Anterior cingulate cortex (tissue), 58 donors: Measurements from ENCODE around the gene OR2T2.
A peak's percentile ranks its signal among the peaks of the same experiment; 100 is the strongest.
"Not testable (repeated sequence)": the region's sequence is repeated elsewhere in the genome, so short reads cannot be mapped to it uniquely, and the experiment has no call there.

Experiments
- DNase-seq, 58 donors: peaks; one replicate each; lab custom pipeline; 2025; lab: John Stamatoyannopoulos, UW

OR2T2 gene

GRCh38 chr1:248445399-248445798, at the start of gene OR2T2:
Gene OR2T2, plus strand, starts transcription at chr1:248445637. Its CDS starts 7,161 bp downstream, at chr1:248452798.
- DNase-seq, result not testable (repeated sequence)

- DNase-seq, result no peak
These were observed 42.7 kb upstream of the OR2T2 start, which contains the start of gene OR2T1 for GRCh38 chr1:248402748-248403147. Gene OR2T1, plus strand, starts transcription at chr1:248403048. Its CDS starts 3,100 bp downstream, at chr1:248406148.

DNA sequence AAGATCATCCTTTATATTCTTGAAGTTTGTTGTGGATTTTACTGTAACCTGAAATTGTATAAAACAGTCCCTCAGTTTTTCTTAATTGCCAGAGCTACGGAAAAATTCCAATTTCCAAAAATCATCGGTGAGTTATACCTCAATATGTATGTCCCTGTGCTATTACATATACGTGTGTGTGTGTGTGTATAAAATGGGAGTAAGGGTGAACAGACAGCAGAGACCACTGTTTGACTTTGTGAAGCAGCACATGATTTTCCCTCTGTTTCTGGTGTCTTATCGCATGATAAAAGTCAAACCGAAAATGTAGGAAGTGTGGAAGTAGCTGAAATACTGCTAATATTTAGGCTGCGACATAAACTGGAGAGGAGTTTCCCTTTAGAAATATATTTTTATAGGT, 41.4 kb upstream of the OR2T2 start:
- DNase-seq, result peak in 22 of 58 donors; percentile 2 to 79 (median 38)

DNA sequence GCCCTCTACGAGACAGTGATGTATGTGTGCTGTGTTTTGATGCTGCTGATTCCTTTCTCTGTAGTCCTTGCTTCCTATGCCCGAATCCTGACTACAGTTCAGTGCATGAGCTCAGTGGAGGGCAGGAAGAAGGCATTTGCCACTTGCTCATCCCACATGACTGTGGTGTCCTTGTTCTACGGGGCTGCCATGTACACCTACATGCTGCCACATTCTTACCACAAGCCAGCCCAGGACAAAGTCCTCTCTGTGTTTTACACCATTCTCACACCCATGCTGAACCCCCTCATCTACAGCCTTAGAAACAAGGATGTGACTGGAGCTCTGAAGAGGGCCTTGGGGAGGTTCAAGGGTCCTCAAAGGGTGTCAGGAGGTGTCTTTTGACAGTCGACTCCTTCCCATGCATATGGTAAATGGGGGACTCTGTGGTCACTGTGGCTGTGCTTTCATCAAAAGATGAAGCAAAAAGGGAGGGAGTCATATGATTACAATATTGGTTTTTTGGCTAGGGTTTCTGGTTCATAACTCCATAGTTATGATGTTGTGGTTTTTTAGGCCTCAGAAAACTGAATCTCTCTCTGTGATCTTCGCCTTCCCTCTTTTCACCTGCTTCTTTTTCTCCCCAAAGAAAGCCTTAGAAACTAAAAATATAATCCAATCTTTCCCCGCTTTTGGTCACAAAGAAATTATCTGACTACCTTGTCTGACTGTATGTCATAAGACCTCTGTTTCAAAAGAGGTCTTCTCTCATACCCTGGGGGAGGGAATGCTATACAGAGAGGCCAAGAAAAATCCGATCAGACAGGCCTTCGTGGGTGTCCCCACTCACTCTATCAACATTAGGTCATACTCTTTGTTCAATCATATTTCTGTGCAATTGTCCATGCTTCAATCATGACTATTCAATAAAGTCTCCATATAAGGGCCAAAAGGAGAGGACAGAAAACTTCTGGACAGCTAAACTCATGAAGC, 38.4 kb upstream of the OR2T2 start:
- DNase-seq, result no peak

GRCh38 chr1:248416226-248416625, 29.2 kb upstream of the OR2T2 start:
- no peak for DNase-seq

- no peak for DNase-seq
These were observed 27.6 kb upstream of the OR2T2 start for GRCh38 chr1:248417854-248418253.

DNA sequence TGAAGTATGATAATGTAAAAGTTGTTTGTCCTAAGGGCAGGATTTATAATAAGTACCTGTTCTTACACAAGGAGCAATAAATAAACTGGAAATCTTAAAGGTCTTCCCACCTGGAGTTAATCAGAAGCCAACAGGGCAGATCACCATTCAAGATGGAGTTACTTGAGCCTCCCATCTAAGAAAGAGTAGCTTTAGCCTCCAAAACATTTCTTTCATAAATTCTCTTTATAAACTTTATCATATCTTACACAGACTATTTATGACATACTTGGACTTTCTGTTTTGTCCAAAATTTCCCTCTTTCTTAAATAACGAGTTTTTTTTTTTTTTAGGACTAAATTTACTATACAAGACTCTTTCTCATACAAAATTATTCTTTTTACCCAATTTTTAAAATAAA, 24.1 kb upstream of the OR2T2 start:
- DNase-seq, result no peak

DNA sequence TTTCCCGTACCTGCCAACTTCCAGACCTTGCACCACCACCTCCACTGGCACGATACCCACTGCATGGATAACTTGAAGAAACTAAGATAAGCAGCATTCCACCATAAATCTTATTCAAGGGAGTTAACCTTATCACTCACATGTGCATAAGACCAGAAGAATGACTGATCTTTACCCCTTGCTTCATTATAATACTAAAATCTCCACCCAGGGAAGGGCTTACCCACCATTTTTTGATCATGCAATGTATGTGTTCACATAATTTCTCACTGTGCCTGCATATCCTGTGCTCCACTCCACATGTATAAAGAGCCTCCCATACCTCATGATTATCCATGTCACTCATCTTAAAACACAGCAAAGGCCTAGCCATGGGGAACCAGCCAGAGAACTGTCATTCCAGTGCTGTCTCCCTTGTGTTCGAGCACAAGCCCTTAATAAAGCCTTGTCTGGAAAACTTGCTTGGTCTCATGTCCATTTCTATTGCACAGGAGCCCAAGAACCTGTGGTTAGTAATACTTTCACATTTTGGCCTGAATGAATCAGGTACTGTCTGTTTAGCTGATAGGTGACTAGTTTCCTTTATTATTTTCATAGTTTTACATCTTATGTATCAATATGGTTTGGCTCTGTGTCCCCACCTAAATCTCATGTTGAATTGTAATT, 17.8 kb upstream of the OR2T2 start:
- DNase-seq, result not testable (repeated sequence)

DNA sequence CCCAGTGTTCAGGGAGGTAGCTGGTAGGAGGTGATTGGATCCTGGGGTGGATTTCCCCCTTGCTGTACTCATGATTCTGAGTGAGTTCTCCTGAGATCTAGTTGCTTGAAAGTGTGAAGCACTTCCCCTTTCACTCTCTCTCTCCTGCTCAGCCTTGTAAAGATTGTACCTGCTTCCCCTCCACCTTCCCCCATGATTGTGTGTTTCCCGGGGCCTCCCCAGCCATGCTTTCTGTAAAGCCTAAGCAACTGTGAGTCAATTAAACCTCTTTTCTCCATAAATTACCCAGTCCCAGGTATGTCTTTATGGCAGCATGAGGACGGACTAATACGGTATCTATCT, 17.3 kb upstream of the OR2T2 start:
- DNase-seq, result not testable (repeated sequence)

DNA sequence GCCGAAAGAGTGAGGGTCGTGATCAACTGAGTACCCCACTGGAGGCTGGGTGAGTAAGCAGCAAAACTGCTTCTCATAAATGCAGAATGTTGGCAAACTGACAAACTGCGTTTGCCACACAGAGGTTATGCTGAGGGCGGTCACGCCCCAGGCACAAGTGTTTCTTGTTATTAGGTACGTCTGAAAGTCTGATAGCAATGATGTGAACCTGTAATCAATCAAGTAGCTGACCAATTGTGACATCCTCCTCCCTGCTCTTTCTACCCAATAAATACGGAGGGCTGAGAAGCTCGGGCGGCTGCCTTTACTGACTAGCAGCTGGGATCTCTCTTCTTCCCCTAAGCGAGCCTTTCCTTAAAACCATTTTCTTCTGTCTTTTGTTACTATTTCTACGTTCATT, 13.8 kb upstream of the OR2T2 start:
- DNase-seq, result not testable (repeated sequence)

DNA sequence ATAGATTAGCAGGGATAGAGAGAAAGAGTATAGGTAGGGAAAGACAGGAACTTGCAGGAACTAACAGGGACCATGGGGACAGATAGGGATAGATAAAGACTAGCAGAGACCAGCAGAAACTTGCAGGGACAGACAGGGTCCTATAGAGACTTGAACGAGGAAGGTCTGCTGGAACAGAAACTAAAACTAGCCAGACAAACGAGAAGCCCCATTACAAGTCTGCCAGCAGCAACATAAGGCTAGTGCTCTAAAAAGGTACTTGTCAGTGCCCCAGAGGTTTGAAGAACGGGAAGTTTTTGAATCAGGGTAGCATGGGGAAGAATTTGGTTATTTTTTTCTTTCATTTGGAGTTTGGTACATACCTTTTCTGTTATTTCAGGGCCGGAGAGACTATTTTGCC, 13.2 kb upstream of the OR2T2 start:
- not testable (repeated sequence) for DNase-seq

- not testable (repeated sequence) for DNase-seq
These were observed 11.5 kb upstream of the OR2T2 start for GRCh38 chr1:248433811-248434415.

DNA sequence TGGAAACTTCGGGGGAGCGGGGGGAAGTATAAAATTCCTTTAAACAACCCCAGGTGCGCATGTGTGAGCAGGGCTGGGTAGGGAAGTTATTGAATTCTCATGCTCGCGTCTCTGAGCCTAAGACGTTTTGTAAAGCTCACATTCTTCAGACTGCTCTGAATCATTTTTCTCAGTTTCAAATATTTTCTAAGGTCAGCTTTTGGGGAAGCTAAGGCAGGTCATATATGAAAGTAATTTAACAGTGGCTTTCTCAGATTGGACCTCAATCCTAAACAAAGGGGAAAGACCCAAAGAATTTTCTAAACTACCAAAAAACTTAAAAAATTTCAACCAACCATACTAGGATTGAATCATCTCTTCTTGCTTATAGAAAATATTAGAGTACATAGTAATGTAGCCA, 10.5 kb upstream of the OR2T2 start:
- not testable (repeated sequence) for DNase-seq

DNA sequence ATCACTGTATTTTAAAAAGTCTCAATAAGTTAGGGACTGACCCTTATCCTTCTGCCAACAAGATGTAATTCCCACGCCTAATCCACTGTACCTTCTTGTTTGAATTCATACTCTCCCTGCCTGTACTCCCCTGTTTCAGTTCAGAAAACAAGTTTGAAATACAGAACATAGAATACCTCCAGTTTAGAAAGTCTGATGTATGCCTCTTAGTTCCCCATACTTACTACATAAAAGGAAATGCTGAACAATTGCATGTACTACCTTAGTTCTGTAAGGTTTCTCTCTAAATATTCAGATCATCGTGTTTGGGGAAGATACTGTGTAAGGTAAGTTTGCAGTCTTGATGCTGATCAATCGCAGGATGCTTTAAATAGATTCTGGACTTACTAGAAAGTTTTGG, 9.1 kb upstream of the OR2T2 start:
- not testable (repeated sequence) for DNase-seq

GRCh38 chr1:248438668-248439067, 6.8 kb upstream of the OR2T2 start:
- not testable (repeated sequence) for DNase-seq

- not testable (repeated sequence) for DNase-seq
These were observed 6.2 kb upstream of the OR2T2 start for GRCh38 chr1:248439283-248439682.

DNA sequence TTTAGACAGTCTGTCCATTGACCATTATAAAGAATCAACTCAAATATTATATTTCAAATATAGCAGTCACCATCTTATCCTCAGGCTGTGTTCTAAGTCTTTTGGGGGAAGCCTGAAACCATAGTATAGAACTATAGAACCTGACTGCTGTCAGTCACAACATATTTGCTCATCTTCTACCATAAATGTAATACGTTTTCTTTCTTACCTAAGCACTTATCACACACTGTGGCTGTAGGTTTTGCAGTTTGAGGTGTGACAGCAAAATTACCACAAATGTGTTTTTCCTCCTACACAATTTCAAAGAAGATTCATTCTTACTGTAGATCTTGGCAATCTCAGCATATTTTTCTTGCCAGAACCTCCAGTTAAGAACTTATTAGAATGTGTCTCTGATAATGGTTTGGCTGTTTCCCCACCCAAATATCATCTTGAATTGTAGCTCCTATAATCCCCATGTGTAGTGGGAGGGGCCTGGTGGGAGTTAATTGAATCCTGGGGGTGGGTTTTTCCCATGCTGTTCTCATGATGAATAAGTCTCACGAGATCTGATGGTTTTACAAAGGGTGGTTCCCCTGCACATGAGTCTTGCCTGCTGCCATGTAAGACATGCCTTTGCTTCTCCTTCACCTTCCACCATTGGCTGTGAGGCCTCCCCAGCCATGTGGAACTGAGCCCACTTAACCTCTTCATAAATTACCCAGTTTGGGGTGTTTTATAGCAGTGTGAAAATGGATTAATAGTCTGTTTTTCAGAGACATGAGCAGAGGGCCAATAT, 2.7 kb upstream of the OR2T2 start:
- DNase-seq, result not testable (repeated sequence)

GRCh38 chr1:248444603-248445002, 834 bp upstream of the OR2T2 start:
- DNase-seq, result not testable (repeated sequence)

DNA sequence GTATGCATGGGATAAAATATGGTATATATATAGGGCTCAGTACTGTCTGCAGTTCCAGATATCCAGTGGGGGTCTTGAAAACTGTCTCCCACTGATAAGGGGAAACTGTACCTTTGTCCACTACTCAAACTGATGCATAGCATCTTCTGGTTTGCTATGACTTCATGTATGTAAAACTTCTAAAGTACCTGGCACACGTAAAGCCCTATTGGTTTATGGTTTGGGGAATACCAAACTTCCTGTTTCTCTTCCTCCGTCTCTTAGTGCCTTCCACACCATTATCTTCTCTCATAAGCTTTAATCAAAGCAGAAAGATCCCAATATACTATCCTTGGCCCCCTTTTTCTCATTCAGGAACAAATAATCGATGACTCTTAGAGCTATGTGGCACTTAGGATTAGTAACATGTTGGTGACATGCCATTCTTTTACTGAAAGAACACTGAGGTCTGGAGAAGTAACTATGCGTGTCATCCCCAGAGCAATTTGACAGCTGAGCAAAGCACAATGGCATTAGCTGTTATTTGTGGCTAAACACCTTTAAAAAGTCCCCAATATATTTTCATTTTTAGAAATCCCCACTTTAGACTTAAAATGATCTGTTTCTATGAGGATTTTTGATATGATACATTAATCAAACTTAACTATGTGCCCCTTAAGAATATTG, 3.1 kb downstream of the OR2T2 start:
- DNase-seq, result not testable (repeated sequence)
